GM10847 (cell line): Measurements from ENCODE around the gene VTI1B.

Source experiments
- POLR2A ChIP-seq: IDR thresholded peaks from 2 replicates; pipeline ENCODE4 v1.6.1; 2011; ENCODE audit not compliant: insufficient read length; ENCODE audit errors: extremely low read depth

VTI1B gene

DNA sequence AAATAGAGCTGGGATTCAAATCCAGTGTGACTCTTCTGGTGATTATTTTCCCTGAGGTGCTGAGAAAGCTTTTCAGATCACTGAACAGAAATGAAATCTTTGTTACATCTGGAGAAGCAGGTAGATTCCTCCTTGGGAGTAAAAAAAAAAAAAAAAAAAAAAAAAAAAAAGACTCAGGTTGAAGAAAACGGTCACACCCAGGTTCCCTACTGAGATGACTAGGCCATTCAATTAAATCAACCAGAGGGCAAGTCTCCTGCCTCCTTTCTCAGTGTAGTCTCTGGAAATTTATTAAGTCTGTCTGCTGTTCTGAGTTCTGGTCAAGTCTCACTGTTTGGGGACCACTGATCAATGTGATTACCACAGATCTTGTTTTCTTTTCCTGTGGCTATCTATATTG, 30.7 kb downstream of the VTI1B start:
- no peak for TF ChIP-seq POLR2A

DNA sequence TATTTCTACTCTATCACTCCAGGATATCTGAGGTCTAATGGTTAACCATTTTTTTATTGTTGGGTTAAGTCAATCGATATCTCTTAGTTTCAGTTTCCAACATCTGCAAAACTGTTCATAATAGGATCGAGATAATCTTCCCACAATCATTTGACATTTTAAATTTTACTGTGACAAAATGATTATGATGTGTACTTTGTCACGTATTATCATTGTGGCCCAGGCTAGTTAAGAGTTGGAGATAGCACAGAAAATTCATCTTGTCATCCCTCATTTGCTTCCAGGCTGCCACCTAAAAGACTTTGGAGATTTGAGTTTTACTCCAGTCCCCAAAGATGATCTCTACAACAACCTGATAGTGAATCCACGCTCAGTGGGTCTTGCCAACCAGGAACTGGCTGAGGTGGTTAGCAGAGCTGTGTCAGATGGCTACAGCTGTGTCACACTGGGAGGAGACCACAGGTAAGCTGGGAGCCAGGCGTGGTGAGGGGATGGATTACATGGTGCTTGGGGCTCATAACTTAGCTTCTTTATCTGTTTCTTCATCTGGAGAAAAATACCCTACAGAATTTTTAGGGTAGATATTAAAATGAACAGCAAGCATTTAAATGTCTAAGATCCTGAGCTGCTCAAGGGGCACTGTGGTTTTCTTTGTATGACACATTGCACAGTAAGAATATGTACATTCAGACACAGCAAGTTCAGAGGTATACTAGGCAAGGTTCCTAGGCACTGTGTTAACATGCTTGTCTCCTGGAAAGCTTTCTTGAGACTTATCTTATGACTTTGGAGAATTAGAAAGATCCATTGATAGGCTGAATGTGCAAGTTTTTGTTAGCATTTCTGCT, 32.3 kb downstream of the VTI1B start:
- TF ChIP-seq POLR2A: no peak

DNA sequence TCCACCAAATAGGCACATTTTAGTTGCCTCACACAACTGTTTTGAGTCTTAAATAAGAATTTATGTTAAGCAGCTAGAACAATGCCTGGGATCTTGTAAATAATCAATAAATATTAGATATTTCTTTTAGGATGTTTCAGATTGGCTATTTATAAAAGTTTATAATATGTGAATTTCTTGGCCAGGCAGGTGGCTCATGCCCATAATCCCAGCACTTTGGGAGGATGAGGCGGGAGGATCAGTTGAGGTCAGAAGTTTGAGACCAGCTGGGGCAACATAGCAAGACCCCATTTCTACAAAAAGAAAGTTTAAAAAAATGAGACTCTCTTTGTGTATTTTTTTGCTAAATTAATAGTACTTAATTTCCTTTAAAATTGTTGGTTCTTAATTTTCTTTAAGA, 33.0 kb downstream of the VTI1B start:
- no peak for TF ChIP-seq POLR2A

DNA sequence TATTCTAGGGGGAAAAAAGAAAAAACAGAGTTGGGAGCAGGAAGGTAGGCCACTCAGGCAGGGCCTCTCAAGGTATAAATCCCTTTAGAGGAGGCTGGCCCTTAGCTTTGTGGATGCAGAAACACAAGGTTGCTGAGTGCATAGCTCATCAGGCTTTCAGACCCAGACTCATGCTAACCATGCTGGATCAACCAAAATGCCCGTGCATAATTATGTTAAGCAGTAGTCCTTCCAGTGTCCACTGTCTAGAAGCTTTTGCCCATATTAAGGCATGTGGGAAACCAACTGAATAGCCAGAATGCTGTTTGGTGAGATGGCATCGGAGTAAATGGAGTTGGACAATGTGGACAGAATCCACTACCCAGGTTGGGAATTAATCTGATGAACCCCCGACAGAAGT, 35.8 kb downstream of the VTI1B start:
- no peak for TF ChIP-seq POLR2A

DNA sequence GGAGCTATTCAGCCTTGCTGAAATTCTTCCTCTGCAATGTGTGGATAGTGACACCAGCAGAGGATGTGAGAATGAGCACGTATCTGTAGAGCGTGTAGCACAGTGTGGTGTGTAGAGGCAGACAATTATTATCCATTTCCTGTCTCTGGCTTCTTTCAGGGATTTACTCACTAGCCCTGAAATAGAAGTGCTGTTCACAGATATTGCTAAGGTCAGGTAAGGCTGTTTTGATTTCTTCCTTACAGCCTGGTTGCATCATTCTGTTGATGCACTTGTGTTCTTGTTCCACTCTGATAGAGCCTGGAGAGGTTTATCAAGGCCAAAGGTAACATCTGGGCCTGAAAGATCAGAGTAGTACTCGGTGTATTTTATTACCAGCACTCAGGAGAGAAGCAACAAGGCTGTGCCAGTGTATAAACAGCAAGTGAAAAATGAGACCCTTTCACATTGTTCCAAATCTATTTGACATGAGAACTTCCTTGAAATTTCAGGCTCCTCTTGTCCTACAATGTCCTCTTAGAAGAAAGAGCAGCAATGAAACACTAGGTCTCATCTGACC, 38.0 kb downstream of the VTI1B start:
- no peak for TF ChIP-seq POLR2A

DNA sequence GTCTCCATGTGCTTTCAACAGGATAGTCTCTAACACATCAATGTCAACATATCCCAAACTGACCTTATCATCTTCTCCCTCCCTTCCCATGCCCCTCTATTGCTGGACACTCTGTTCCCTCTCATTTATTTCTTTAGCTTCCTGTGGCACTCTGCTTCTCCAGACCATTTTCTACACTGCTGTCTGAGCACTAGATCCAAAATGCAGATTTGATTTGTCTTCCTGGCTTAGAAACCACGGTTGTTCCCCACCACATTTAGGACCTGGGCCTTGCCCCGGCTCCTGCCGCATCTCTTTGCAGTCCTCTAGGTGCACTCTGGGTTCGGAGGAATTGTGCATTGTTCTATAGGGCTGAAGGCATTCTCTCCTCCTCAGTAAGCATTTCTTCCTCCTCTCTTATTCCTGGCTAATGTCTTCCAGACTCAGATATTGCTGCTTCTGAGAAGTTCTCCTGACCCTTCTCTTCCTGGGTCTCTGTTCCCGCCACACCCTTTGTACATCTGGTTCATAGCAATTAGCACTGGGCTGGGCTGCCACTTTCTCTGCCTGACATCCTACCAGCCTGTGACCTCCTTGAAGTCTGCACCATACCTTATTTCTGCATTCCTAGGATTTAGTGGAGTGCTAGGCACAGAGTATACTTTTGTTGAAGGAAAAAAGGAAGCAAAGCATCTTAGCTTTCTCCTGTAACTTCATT, 40.8 kb downstream of the VTI1B start:
- no peak for TF ChIP-seq POLR2A

DNA sequence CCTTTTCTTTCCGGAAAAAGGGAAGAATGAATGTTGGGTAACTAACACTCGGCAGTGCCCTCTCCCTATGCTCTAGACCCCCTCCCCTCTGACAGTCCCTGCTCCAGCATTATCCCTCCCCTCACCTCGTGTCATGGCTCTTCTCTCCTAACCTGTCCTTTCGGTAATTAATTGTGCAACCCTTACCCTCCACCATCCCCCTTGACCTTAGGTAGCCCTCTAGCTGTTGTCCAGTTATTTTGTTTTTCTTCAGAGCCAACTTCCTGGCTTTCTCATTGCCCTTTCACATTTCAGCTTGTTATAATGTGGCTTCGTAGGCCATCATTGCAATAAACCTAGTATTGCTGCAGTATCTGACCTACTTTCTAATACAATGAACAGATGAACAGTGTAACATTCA, 43.5 kb downstream of the VTI1B start:
- no peak for TF ChIP-seq POLR2A

DNA sequence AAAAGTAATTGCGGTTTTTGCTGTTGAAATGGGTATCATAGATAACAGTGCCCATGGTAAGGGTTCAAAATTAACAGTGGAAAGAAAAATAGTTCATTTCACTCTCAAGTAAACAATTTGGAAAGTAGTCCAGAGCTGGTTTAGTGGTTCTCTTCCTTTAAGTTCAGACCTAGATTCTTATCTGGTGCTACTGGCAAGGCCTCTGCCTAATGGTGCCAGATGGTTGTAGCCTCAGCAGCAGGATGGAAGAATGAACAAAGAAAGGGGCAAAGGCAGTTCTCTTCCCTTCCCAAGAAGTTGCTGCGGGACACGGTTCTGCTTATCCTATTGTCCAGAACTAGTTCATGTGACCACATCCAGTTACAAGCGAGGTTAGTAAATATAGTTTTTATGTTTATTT, 44.2 kb downstream of the VTI1B start:
- no peak for TF ChIP-seq POLR2A

DNA sequence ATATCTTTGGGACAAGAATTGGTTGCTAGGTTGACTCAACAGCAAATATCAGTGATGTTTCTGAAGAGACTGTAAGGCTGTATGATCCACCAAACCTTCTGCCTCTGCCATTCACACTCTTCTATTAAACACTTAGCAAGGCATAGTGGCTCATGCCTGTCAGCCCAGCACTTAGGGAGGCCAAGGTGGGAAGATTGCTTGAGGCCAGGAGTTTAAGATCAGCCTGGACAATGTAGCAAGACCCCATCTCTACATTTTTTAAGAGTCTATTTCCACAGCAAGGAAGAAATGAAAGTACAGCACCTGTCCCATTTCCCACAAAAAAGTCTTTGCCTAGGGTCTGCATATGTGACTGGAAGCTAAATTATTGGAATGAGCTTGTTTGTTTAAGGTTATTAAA, 46.9 kb downstream of the VTI1B start:
- TF ChIP-seq POLR2A: no peak

DNA sequence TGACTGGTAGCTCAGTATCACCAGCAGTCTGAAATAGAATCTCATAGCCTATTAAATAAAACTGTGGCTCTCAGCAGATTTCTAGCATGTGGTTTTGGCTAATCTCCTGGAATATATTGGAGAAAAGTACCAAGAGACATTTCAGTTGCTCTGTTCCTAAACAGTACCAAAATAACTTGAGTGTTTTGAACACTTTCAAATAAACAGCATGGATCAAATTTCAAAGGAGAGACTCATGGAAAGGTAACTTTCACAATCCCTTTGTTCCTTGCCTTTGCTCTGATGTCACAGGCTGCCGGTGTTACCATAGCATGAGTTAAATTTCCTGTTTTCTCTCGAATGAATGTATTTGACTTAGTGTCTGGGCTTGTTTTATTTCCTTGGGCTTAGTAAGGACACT, 51.3 kb downstream of the VTI1B start:
- no peak for TF ChIP-seq POLR2A

DNA sequence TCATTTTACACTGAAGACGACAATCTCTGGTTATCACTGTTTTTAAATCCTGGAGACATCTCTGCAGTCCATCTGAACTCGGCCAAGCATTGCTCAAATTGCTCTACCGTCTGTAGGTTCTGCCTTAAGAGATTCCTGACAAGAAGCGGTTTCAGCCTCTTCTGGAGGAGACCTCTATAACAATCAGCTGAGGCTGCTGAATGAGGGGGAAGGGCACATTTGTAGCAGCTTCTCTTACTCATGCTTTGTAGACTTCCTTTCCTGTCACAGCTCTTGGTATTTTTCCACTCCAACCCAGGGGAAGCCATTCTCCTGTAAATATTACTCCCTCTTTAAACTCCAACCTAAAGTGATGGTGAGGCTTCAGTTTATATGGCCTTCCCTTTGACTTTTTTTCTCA, 51.8 kb downstream of the VTI1B start:
- TF ChIP-seq POLR2A: no peak

DNA sequence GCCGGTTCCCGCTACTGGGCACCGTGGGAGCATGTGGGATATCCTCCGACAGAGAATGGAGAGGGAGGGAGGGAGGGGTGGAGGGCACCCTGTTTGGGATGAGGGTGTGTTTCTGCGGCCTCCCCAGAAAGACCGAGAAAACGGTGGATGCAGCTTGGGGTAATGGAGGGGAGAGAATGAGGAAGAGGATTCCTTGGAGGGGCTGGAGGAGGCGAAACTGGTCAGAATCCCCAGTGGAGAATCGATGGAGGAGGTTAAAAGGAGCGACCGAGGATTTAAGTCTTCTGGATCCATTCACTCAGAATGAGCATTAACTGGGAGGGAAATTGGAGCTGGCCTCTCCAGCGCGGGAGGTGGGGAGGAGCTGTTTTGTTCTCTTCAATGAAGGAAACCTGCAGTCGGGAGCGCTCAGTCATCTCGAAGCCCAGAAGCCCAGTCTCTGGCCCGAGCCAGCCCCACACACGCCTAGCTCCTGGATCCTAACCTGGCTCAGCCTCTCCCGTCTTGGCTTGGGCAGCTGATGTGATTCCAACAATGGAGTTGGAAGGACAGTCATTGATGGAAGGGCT, 54.1 kb downstream of the VTI1B start:
- TF ChIP-seq POLR2A: no peak

DNA sequence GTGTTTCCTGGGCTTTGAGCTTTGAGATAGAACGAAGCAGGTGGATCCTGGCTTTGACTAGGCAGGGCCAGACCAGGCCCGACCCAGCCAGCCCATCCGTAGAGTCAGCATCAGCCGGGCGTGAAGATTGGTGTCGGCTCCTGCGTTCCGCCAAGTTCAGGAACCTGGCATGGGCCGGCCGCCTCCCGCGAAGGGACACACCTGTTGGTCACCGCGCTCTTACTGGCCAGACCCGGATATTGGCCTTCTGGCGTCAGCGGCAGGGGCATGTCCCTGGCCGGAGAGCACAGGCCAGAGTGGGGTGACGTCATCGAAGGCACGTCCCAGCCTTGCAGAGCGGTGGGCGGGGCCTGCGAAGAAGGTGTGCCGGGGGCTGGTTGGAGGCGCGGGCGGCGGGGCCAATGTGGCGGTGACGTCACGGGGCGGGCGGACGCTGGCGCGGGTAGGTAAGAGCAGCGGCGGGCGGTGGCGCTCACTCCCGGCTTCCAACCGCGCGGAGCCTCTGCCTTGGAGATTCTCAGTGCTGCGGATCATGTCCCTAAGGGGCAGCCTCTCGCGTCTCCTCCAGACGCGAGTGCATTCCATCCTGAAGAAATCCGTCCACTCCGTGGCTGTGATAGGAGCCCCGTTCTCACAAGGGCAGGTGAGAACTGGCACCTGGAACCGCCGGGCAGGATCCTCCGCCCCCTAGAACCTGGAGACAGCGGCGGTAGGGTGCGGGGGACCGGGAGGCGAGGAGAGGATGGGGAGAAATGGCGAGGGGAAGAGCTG, 54.8 kb downstream of the VTI1B start, which contains the start of gene ARG2:
Gene ARG2 (plus strand): TSS at position 475 of the 771 bp plus-strand sequence. CDS start 58 bp downstream, at position 533.
- TF ChIP-seq POLR2A: peak; percentile 18

DNA sequence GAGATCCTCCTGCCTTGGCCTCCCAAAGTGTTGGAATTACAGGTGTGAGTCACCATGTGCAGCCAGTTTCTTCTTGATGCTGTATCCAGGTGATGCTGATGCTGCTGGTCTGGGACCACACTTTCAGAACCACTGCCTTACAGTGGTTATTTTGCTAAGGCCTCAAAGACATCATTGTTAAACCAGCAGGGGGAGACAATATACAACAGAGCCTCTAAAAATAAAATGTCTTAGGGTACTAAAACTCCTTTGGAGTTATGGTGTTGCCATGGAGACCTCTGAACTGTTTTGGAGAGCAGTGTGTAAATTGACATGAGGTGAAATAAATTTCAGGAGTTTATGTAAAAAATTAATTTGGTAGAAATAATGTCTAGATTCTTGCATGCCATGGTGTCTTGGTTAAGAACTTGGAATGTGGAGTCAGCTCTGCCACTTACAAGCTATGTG, 55.8 kb downstream of the VTI1B start:
- no peak for TF ChIP-seq POLR2A

DNA sequence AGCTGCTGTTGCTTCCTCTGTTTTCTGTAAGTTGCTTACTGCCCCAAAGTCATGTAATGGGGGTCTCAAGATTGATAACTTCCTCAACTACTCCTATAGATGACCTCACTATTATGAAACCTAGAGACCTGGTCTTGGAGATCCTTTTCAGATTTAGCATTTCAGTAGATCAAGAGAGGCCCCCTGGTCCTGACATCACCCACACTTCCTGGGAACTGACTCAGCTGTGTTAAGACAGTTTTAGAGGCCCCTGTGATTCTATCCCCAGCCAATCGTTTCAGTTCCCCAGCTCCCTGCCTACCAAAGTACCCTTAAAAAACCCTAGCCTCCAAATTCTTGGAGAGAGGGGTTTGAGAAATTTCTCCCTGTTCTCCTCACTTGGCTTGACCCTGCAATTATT, 63.9 kb downstream of the VTI1B start:
- TF ChIP-seq POLR2A: no peak
